Measurements from ENCODE around the gene MFSD12. TPM values are rescaled to one million over a fixed set of nuclear protein-coding genes. Genes with fewer than 3 reads are reported as not detected.

Gene MFSD12
- polyA plus RNA-seq, 3 donors = 47.9 to 150 (median 55.5) TPM

DNA sequence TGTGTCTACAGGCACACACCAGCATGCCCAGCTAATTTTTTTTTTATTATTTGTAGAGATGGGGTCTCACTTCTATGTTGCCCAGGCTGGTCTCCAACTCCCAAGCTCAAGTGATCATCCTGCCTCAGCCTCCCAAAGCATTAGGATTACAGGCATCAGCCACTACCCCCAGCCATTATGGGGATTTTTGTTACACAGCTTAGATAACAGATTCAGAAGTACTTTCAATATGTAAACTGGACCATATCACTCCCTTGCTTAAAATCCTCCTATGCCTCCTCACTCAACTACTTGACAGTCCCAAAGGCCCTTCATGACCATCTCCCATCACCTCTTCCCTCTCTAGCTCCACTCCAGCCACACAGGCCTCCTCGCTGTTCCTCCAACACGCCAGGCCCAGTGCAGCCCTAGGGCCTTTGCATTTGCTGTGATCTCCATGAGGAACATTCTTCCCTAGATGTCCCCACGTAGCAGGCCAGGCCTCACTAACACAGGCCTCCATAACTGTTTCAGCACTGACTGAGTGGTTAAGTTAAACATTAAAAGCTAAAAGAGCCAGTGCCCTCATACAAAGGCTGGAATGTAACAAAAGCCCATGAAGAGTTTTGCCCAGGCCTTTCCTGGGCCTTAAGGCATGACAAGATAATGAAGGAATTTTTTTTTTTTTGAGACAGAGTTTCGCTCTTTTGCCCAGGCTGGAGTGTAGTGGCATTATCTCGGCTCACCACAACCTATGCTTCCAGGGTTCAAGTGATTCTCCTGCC is 59.4 kb downstream of the MFSD12 start:
- peaks cover 30 to 43% of the 10 kb centered on the region in 2 donors for H3K36me3 Mint-ChIP-seq
- Histone ChIP-seq H3K4me3 (replicated peaks in 1 of 3; ENCODE audit: low read depth in 2 of 3, low read length in 3 of 3) (no peak overlapping the region), H2AFZ (ENCODE audit: insufficient read depth, low read depth, low read length, poor library complexity, severe bottlenecking) (no peak overlapping the region), H3K4me2 (replicated peaks; ENCODE audit: extremely low read depth, low read length, poor library complexity, severe bottlenecking) (no peak overlapping the region), H3K36me3 (replicated peaks in 1 of 2; ENCODE audit: control insufficient read depth in 1 of 2, insufficient read depth in 2 of 2, low read length in 2 of 2) (peaks cover 26 to 43% of the 10 kb centered on the region in 2 donors), H3K27ac (ENCODE audit: low read depth in 1 of 2, low read length in 2 of 2) (no peak overlapping the region), H3K79me2 (ENCODE audit: insufficient read depth, low read length) (peaks cover 25% of the 10 kb centered on the region), H3K4me1 (ENCODE audit: control insufficient read depth in 1 of 2, insufficient read depth in 2 of 2, low read length in 2 of 2) (peaks cover 11 to 17% of the 10 kb centered on the region in 2 donors), H3K9ac (ENCODE audit: insufficient read depth, low read length, poor library complexity, severe bottlenecking) (no peak overlapping the region), H3K27me3 (ENCODE audit: control insufficient read depth in 2 of 2, insufficient read depth in 2 of 2, low read length in 2 of 2) (no peaks in the 10 kb centered on the region), H3K9me3 (replicated peaks in 1 of 2; ENCODE audit: control insufficient read depth in 1 of 2, insufficient read depth in 1 of 2, low read length in 2 of 2) (no peaks in the 10 kb centered on the region), H4K20me1 (ENCODE audit: insufficient read depth, low read length) (no peaks in the 10 kb centered on the region)
- TF ChIP-seq, protein P1, sequence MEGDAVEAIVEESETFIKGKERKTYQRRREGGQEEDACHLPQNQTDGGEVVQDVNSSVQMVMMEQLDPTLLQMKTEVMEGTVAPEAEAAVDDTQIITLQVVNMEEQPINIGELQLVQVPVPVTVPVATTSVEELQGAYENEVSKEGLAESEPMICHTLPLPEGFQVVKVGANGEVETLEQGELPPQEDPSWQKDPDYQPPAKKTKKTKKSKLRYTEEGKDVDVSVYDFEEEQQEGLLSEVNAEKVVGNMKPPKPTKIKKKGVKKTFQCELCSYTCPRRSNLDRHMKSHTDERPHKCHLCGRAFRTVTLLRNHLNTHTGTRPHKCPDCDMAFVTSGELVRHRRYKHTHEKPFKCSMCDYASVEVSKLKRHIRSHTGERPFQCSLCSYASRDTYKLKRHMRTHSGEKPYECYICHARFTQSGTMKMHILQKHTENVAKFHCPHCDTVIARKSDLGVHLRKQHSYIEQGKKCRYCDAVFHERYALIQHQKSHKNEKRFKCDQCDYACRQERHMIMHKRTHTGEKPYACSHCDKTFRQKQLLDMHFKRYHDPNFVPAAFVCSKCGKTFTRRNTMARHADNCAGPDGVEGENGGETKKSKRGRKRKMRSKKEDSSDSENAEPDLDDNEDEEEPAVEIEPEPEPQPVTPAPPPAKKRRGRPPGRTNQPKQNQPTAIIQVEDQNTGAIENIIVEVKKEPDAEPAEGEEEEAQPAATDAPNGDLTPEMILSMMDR (IDR thresholded peaks at IDR 0.05) = no peak
- intact Hi-C loops (cut with micrococcal nuclease) = no loop called here
- DNase-seq = no peak
- H3K4me1 Mint-ChIP-seq = peaks cover 12% of the 10 kb centered on the region
- 94% methylated on average over 2 of the region's 5 CpGs for WGBS (ENCODE audit: insufficient coverage)
- H3K9me3 Mint-ChIP-seq = peaks cover 0 to 2% (median 0%) of the 10 kb centered on the region in 7 donors
- peaks cover 0 to 3% (median 0%) of the 10 kb centered on the region in 3 donors for H3K27me3 Mint-ChIP-seq (ENCODE audit: low read depth in 3 of 3)
- H3K27ac Mint-ChIP-seq = no peak overlapping the region
- no peak overlapping the region for H3K4me3 Mint-ChIP-seq

DNA sequence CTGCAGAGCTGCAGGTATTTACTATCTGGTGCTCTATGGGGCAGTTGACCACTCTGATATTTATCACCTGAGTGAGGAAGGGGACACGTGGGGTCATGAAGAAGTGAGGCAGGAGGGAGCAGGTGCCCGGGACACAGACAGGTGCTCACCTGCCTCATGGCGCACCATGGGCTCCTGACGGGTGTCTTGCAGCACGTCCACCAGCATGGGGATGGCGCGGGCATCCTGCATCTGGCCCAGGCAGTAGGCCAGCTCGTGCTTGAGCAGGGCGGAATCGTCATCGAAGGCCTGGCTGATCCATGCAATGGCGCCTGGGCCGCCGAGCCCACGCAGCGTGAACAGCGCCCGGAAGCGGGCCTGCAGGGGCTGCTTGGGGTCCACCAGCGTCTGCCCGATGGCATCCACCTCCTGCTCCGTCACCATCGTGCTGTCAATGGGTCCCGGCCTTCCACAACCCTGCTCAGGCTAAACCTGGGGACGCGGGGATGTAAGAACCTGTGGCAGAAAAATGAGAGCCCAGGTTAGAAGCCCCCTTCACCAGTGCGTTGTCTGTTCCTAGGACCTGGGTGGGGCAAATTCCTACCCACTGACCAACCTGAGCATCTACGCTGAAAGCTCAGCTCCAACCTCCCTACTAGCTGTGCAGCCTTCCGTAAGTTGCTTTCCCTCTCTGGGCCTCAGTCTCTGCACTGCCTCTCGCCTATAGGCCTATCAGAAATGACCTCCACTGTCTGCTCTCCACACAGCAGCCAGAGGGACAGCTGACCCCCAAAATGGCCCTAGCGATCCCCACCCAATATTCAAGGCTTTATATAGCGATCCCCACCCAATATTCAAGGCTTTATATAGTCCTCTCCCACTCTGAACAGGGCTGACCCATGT is 60.8 kb downstream of the MFSD12 start:
- intact Hi-C loops (cut with micrococcal nuclease) = no loop called here
- Mint-ChIP-seq H3K4me1 (peaks cover 12% of the 10 kb centered on the region), H3K9me3 (peaks cover 0 to 2% (median 0%) of the 10 kb centered on the region in 7 donors), H3K4me3 (no peak overlapping the region), H3K27ac (peak overlapping the region in 2 of 7 donors; percentile 7 to 9), H3K36me3 (peaks cover 35 to 54% of the 10 kb centered on the region in 2 donors), H3K27me3 (ENCODE audit: low read depth in 3 of 3) (peaks cover 0 to 3% (median 0%) of the 10 kb centered on the region in 3 donors)
- Histone ChIP-seq H3K9me3 (replicated peaks in 1 of 2; ENCODE audit: control insufficient read depth in 1 of 2, insufficient read depth in 1 of 2, low read length in 2 of 2) (no peaks in the 10 kb centered on the region), H3K27me3 (ENCODE audit: control insufficient read depth in 2 of 2, insufficient read depth in 2 of 2, low read length in 2 of 2) (no peaks in the 10 kb centered on the region), H3K4me3 (replicated peaks in 1 of 3; ENCODE audit: low read depth in 2 of 3, low read length in 3 of 3) (no peak overlapping the region), H3K27ac (ENCODE audit: low read depth in 1 of 2, low read length in 2 of 2) (no peak overlapping the region), H2AFZ (ENCODE audit: insufficient read depth, low read depth, low read length, poor library complexity, severe bottlenecking) (no peak overlapping the region), H3K9ac (ENCODE audit: insufficient read depth, low read length, poor library complexity, severe bottlenecking) (no peak overlapping the region), H3K4me1 (ENCODE audit: control insufficient read depth in 1 of 2, insufficient read depth in 2 of 2, low read length in 2 of 2) (peaks cover 11 to 17% of the 10 kb centered on the region in 2 donors), H3K36me3 (replicated peaks in 1 of 2; ENCODE audit: control insufficient read depth in 1 of 2, insufficient read depth in 2 of 2, low read length in 2 of 2) (peaks cover 36 to 56% of the 10 kb centered on the region in 2 donors), H4K20me1 (ENCODE audit: insufficient read depth, low read length) (no peaks in the 10 kb centered on the region), H3K4me2 (replicated peaks; ENCODE audit: extremely low read depth, low read length, poor library complexity, severe bottlenecking) (no peak overlapping the region), H3K79me2 (ENCODE audit: insufficient read depth, low read length) (peaks cover 25% of the 10 kb centered on the region)
- WGBS (ENCODE audit: insufficient coverage) = 98% methylated on average over 26 of the region's 32 CpGs
- DNase-seq = no peak
- TF ChIP-seq, protein P1 (IDR thresholded peaks at IDR 0.05) = no peak
